Measurements from ENCODE around the gene ZNF26.

DNA sequence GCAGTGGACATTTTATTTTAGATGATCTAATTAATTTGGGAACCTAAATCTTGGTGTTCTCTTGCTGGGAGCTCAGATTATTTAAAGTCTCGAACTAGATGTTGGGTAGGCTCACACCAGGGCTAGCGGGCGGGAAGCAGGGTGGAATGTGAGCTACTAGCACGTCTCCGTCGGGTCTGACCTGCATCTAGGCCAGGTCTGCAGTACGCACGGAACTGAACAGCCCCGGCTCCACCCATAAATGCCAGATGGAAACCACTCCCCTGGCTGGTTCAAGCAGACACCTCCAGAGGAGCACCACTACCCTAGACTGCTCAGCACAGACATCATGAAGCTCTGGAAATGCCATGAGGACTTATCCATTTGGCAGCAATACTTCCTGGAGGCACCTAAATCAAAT, 40.4 kb upstream of the ZNF26 start:
- TF ChIP-seq POLR2AphosphoS5 (IDR thresholded peaks at IDR 0.05; ENCODE audit: low read depth, low read length) (no peak), POLR2A (IDR thresholded peaks at IDR 0.05; ENCODE audit: low read depth, low read length) (no peak)

Data from GM12891 (cell line).